ENCODE measurements around the gene KCNAB1.

DNA sequence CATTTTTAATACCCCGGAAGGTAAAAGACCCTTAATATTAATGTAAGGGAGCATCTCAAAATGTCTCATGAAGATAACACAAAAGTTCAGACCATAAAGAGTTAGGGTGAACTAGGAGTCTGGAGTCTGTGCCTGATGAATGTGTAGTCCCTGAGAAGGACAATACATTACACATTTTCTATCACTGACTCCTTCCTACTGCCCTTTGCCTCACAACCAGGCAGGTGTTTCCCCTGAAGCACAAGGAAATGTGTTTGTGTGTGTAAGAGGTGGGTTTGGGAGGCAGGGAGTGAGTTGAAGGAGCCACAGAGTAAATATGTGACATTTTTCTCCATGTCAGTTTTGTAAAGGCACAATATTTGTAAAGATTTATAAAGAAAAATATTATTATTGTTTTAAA lies 375.4 kb downstream of the KCNAB1 start:
- TF ChIP-seq, protein P1, sequence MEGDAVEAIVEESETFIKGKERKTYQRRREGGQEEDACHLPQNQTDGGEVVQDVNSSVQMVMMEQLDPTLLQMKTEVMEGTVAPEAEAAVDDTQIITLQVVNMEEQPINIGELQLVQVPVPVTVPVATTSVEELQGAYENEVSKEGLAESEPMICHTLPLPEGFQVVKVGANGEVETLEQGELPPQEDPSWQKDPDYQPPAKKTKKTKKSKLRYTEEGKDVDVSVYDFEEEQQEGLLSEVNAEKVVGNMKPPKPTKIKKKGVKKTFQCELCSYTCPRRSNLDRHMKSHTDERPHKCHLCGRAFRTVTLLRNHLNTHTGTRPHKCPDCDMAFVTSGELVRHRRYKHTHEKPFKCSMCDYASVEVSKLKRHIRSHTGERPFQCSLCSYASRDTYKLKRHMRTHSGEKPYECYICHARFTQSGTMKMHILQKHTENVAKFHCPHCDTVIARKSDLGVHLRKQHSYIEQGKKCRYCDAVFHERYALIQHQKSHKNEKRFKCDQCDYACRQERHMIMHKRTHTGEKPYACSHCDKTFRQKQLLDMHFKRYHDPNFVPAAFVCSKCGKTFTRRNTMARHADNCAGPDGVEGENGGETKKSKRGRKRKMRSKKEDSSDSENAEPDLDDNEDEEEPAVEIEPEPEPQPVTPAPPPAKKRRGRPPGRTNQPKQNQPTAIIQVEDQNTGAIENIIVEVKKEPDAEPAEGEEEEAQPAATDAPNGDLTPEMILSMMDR (IDR thresholded peaks at IDR 0.05; ENCODE audit: insufficient read depth, low read length, poor library complexity, severe bottlenecking) = no peak
- no peak for TF ChIP-seq EZH2phosphoT487 (conservative IDR thresholded peaks at IDR 0.05; ENCODE audit: low read length)
